H1 (cell line): ENCODE results near the gene EML4. TPM values are rescaled to one million over a fixed set of nuclear protein-coding genes. Genes with fewer than 3 reads are reported as not detected.

Source experiments
- CTCF ChIA-PET: fragments of 300-600 bp; sonication (Branson Sonifier 250); formaldehyde crosslinking; loops from one replicate; lab custom pipeline; 2021; ENCODE audit not compliant: partially characterized antibody; lab: Charles Lee
- POLR2A ChIA-PET: fragments of 300-600 bp; sonication (Branson Sonifier 250); formaldehyde crosslinking; loops from one replicate; lab custom pipeline; 2021; ENCODE audit warnings: inconsistent platforms; ENCODE audit not compliant: partially characterized antibody; lab: Charles Lee
- DNase-seq, 2 experiments: peaks; one replicate each; pipeline versions ENCODE4 v3.0.0 to v3.0.0-alpha.2; 2010 to 2022; ENCODE audit warnings: low spot score in 2 of 2, low read depth in 1 of 2, mixed read lengths in 1 of 2
- FAIRE-seq: peaks from 2 replicates; lab custom pipeline; 2011; peaks lifted over from hg19 to GRCh38; lab: Jason Lieb, UNC
- H2AFZ ChIP-seq: 2 replicates; pipeline ENCODE4 v1.8.1; 2012; ENCODE audit warnings: low read length, inconsistent platforms
- H2AK5ac ChIP-seq: 2 replicates; pipeline ENCODE4 v1.6.1; 2013; ENCODE audit warnings: low read depth, low read length
- H2BK120ac ChIP-seq: replicated peaks from 2 replicates; pipeline ENCODE3; 2013; ENCODE audit warnings: low read depth, low read length, inconsistent platforms
- H2BK12ac ChIP-seq: 2 replicates; pipeline ENCODE4 v1.6.1; 2013; ENCODE audit warnings: low read depth, low read length
- H2BK15ac ChIP-seq: 2 replicates; pipeline ENCODE4 v1.6.1; 2013; ENCODE audit warnings: low read length
- H2BK20ac ChIP-seq: 2 replicates; pipeline ENCODE4 v1.6.1; 2013; ENCODE audit warnings: low read length
- H2BK5ac ChIP-seq: 2 replicates; pipeline ENCODE4 v1.6.1; 2013; ENCODE audit warnings: low read depth, low read length
- H3K14ac ChIP-seq: 2 replicates; pipeline ENCODE4 v1.6.1; 2013; ENCODE audit warnings: inconsistent platforms; ENCODE audit not compliant: insufficient read length
- H3K18ac ChIP-seq: 2 replicates; pipeline ENCODE4 v1.6.1; 2013; ENCODE audit warnings: low read length; ENCODE audit errors: extremely low read depth
- H3K23ac ChIP-seq: 2 replicates; pipeline ENCODE4 v1.6.1; 2013; ENCODE audit warnings: inconsistent platforms; ENCODE audit not compliant: insufficient read length
- H3K23me2 ChIP-seq: 2 replicates; pipeline ENCODE4 v1.6.1; 2013; ENCODE audit warnings: low read depth, low read length
- H3K27ac ChIP-seq: 2 replicates; pipeline ENCODE4 v1.6.1; 2011; ENCODE audit warnings: low read depth, low read length, inconsistent platforms
- H3K27me3 ChIP-seq, 4 experiments: replicated peaks in 1 of 4; 1 replicate in 1 of 4; 2 replicates in 3 of 4; pipeline versions ENCODE4 v1.6.1 to v1.8.1; 2011 to 2013; ENCODE audit warnings: low read length in 3 of 4, mild to moderate bottlenecking in 3 of 4, inconsistent platforms in 2 of 4, mixed read lengths in 2 of 4, moderate library complexity in 1 of 4; ENCODE audit not compliant: control insufficient read depth in 3 of 4, insufficient read depth in 3 of 4; ENCODE audit errors: extremely low read depth in 1 of 4
- H3K36me3 ChIP-seq, 4 experiments: 2 replicates each; pipeline versions ENCODE4 v1.6.1 to v1.8.1; 2011 to 2013; ENCODE audit warnings: mild to moderate bottlenecking in 4 of 4, low read length in 3 of 4, moderate library complexity in 2 of 4, control low read depth in 1 of 4, inconsistent platforms in 1 of 4; ENCODE audit not compliant: insufficient read depth in 4 of 4, control insufficient read depth in 2 of 4
- H3K4ac ChIP-seq: replicated peaks from 2 replicates; pipeline ENCODE3; 2013; ENCODE audit warnings: low read length, low read depth, mixed read lengths, inconsistent platforms; ENCODE audit not compliant: insufficient read length
- H3K4me1 ChIP-seq, 4 experiments: replicated peaks in 1 of 4; 1 replicate in 1 of 4; 2 replicates in 3 of 4; pipeline versions ENCODE4 v1.6.1 to v1.8.1; 2011 to 2013; ENCODE audit warnings: low read length in 3 of 4, inconsistent platforms in 2 of 4, mixed read lengths in 1 of 4; ENCODE audit not compliant: insufficient read depth in 4 of 4, control insufficient read depth in 3 of 4
- H3K4me2 ChIP-seq, 2 experiments: 2 replicates each; pipeline versions ENCODE4 v1.6.1 to v1.8.1; 2011 to 2013; ENCODE audit warnings: low read depth in 2 of 2, low read length in 2 of 2, control low read depth in 1 of 2, inconsistent platforms in 1 of 2, mild to moderate bottlenecking in 1 of 2; ENCODE audit not compliant: insufficient read depth in 1 of 2
- H3K4me3 ChIP-seq, 4 experiments: fragments of 200-600, 300-600 bp in 1 of 4; sonication (generic), shearing (Covaris generic), sonication (Bioruptor Twin) in 1 of 4; 2 replicates each; pipeline versions ENCODE4 v1.5.1 to v1.8.1; 2011 to 2016; ENCODE audit warnings: low read length in 4 of 4, low read depth in 3 of 4, control low read depth in 2 of 4, inconsistent platforms in 2 of 4, mild to moderate bottlenecking in 2 of 4, mixed read lengths in 1 of 4, moderate library complexity in 1 of 4; ENCODE audit not compliant: insufficient read depth in 2 of 4; ENCODE audit errors: extremely low read depth in 1 of 4
- H3K56ac ChIP-seq: replicated peaks from 2 replicates; pipeline ENCODE3; 2013; ENCODE audit warnings: low read depth, mild to moderate bottlenecking, mixed read lengths, low read length, inconsistent platforms; ENCODE audit not compliant: insufficient read length
- H3K79me1 ChIP-seq: 2 replicates; pipeline ENCODE4 v1.6.1; 2013; ENCODE audit warnings: low read depth, low read length, control low read depth
- H3K79me2 ChIP-seq, 2 experiments: 2 replicates each; pipeline versions ENCODE4 v1.6.1 to v1.8.1; 2012 to 2013; ENCODE audit warnings: low read length in 2 of 2, mild to moderate bottlenecking in 2 of 2, inconsistent platforms in 1 of 2; ENCODE audit not compliant: insufficient read depth in 2 of 2, control insufficient read depth in 1 of 2
- H3K9ac ChIP-seq, 4 experiments: replicated peaks in 1 of 4; 1 replicate in 1 of 4; 2 replicates in 3 of 4; pipeline versions ENCODE4 v1.6.1 to v1.8.1; 2011 to 2013; ENCODE audit warnings: low read depth in 3 of 4, low read length in 3 of 4, control low read depth in 2 of 4, mild to moderate bottlenecking in 2 of 4, moderate library complexity in 2 of 4, inconsistent platforms in 1 of 4; ENCODE audit errors: extremely low read depth in 1 of 4
- H3K9me3 ChIP-seq, 2 experiments: 2 replicates each; pipeline versions ENCODE4 v1.6.1 to v1.8.1; 2012 to 2013; ENCODE audit warnings: mild to moderate bottlenecking in 2 of 2, moderate library complexity in 2 of 2, control low read depth in 1 of 2, inconsistent platforms in 1 of 2, low read depth in 1 of 2, low read length in 1 of 2, mixed read lengths in 1 of 2; ENCODE audit not compliant: insufficient read depth in 2 of 2
- H4K20me1 ChIP-seq, 2 experiments: replicated peaks in 1 of 2; 2 replicates each; pipeline versions ENCODE3 to v1.8.1; 2011 to 2013; ENCODE audit warnings: inconsistent platforms in 2 of 2, low read length in 2 of 2, mild to moderate bottlenecking in 1 of 2; ENCODE audit not compliant: insufficient read depth in 2 of 2, control insufficient read depth in 1 of 2
- H4K5ac ChIP-seq: 2 replicates; pipeline ENCODE4 v1.6.1; 2013; ENCODE audit warnings: low read length, low read depth, mixed read lengths, inconsistent platforms; ENCODE audit not compliant: insufficient read length
- H4K8ac ChIP-seq: 2 replicates; pipeline ENCODE4 v1.8.0; 2013; ENCODE audit warnings: mild to moderate bottlenecking, moderate library complexity, low read length, inconsistent platforms; ENCODE audit not compliant: insufficient read depth; ENCODE audit errors: extremely low read depth
- H4K91ac ChIP-seq: replicated peaks from 2 replicates; pipeline ENCODE3; 2013; ENCODE audit warnings: low read length, mixed read lengths, inconsistent platforms; ENCODE audit not compliant: insufficient read length
- JUND ChIP-seq: IDR thresholded peaks from 2 replicates; pipeline ENCODE4 v1.6.1; 2011; ENCODE audit warnings: mild to moderate bottlenecking, improper control_type of control experiment, low read length
- RAD21 ChIP-seq, 2 experiments: IDR thresholded peaks in 1 of 2; conservative IDR thresholded peaks in 1 of 2; 2 replicates each; pipeline ENCODE4 v1.6.1; 2011; ENCODE audit warnings: low read depth in 2 of 2, low read length in 2 of 2, improper control_type of control experiment in 1 of 2, inconsistent platforms in 1 of 2, mild to moderate bottlenecking in 1 of 2, moderate library complexity in 1 of 2
- USF2 ChIP-seq: IDR thresholded peaks from 2 replicates; pipeline ENCODE4 v1.6.1; 2011; ENCODE audit warnings: low read length, improper control_type of control experiment
- WGBS, 2 experiments: shearing (Covaris generic) in 1 of 2; methylation state at CpG; one replicate each; pipeline versions ENCODE4 v1.1.6 to v1.1.7; 2013 to 2015; ENCODE audit warnings: low lambda C conversion rate in 2 of 2, mixed read lengths in 2 of 2, inconsistent platforms in 1 of 2, low coverage in 1 of 2, missing lambda C conversion rate in 1 of 2; ENCODE audit not compliant: insufficient replicate concordance in 2 of 2, insufficient coverage in 1 of 2, insufficient read length in 1 of 2; ENCODE audit errors: extremely low coverage in 1 of 2, missing lambda C conversion rate in 1 of 2; 5-methylcytosine and 5-hydroxymethylcytosine counted together
- polyA plus RNA-seq, 7 experiments: library from polyadenylated mRNA; depleted of rRNA in 3 of 7; stranded (reverse) in 5 of 7; unstranded in 2 of 7; fragments of >200 nt in 5 of 7; fragments of 200-250 nt in 2 of 7; gene quantifications; 1 replicate in 5 of 7; 2 replicates in 1 of 7; 4 replicates in 1 of 7; pipeline versions ENCODE4 v1.2.1 to v1.2.3, GENCODE V29; 2011 to 2013; ENCODE audit warnings: missing spikeins in 2 of 7, mixed read lengths in 2 of 7
- total RNA-seq: library from RNA; stranded (reverse); fragmentation: NEBNext Ultra II Directional; extraction: Animal tissue kit (Norgen Biotek cat#: 25700); gene quantifications from 2 replicates; pipeline ENCODE4 v1.2.1, GENCODE V29; 2021

EML4 gene
- total and polyA plus RNA-seq, 2 of the 8 experiments (the other 6 are each of a cell fraction or from before 2014, with no cell fraction given), result 50.1 to 104 TPM

GRCh38 chr2:42328148-42328833 is 159.1 kb downstream of the EML4 start:
- Histone ChIP-seq H3K4ac (no peak overlapping the region), H2BK12ac (no peak overlapping the region), H2BK5ac (no peak overlapping the region), H3K4me3 (no peak overlapping the region), H3K4me2 (no peak overlapping the region), H4K5ac (no peak overlapping the region), H3K4me1 (no peaks in the 10 kb centered on the region), H3K14ac (no peak overlapping the region), H2AK5ac (no peak overlapping the region), H4K8ac (no peak overlapping the region), H4K91ac (no peak overlapping the region), H3K36me3 (peaks cover 3 to 45% (median 29%) of the 10 kb centered on the region in 4 experiments; a peak in 7 of 8 replicates), H2BK120ac (no peak overlapping the region), H3K79me1 (no peaks in the 10 kb centered on the region), H4K20me1 (peaks cover 0 to 8% of the 10 kb centered on the region in 2 experiments), H3K27ac (no peak overlapping the region), H2AFZ (no peak overlapping the region), H3K9ac (no peak overlapping the region), H3K56ac (no peak overlapping the region), H3K9me3 (no peaks in the 10 kb centered on the region)
- FAIRE-seq (no peak), DNase-seq (no peak)
- 89% methylated on average over 3 of the region's 3 CpGs; no CpG with 5 or more reads in 1 of the 2 experiments for WGBS, 2 experiments
- POLR2A ChIA-PET, result interaction anchor here (1.5 kb wide), 1 partner anchor 9 kb away, joined by 4 read pairs; no protein-coding TSS in a partner anchor
- CTCF ChIA-PET, result interaction anchor here (1.0 to 2.6 kb wide), 17 partner anchors 8 to 474 kb away, joined by 3 to 19 read pairs (median 4); no protein-coding TSS in a partner anchor
- TF ChIP-seq USF2, result no peak
- peak in 1 of 2 experiments; percentile 9; a peak in 1 of 4 replicates for TF ChIP-seq RAD21 (IDR thresholded peaks at IDR 0.05 in 1 of 2, conservative IDR thresholded peaks at IDR 0.05 in 1 of 2; ENCODE audit: low read depth in 2 of 2, low read length in 2 of 2)
- no peak for TF ChIP-seq JUND
- TF ChIP-seq, all 59 proteins: peak for 1
- Histone ChIP-seq H2BK15ac (no peak overlapping the region), H3K18ac (no peak overlapping the region), H3K79me2 (no peaks in the 10 kb centered on the region), H3K27me3 (no peaks in the 10 kb centered on the region), H3K23ac (no peak overlapping the region), H3K23me2 (no peaks in the 10 kb centered on the region), H2BK20ac (no peak overlapping the region)
